GM21360 (cell line): ENCODE data around the gene RAB3B.
"Not testable (repeated sequence)": the region's sequence is repeated elsewhere in the genome, so short reads cannot be mapped to it uniquely, and the experiment has no call there.

ENCODE experiments used
- ATAC-seq: cut with Tn5 transposase; IDR thresholded peaks from one replicate; pipeline ENCODE4 v1.9.1; 2021; ENCODE audit warnings: mild to moderate bottlenecking, moderate library complexity; ENCODE audit not compliant: unreplicated experiment

RAB3B gene

GRCh38 chr1:51990478-51990965 lies at the start of gene RAB3B:
RAB3B (minus strand) TSS chr1:51990700; CDS start chr1:51977117, 13,583 bp downstream.
- peak; percentile 75 for ATAC-seq

GRCh38 chr1:52037909-52038308 lies 47.4 kb upstream of the RAB3B start:
- no peak for ATAC-seq

- ATAC-seq = no peak
These were observed 46.9 kb upstream of the RAB3B start for GRCh38 chr1:52037402-52037814.

GRCh38 chr1:52034050-52034384 lies 43.5 kb upstream of the RAB3B start:
- no peak for ATAC-seq

- ATAC-seq = peak; percentile 88
These were observed 42.9 kb upstream of the RAB3B start, which contains the start of gene KTI12 for GRCh38 chr1:52033190-52034049. KTI12 (minus strand) TSS chr1:52033810; CDS start chr1:52033761, 49 bp downstream.

GRCh38 chr1:52032785-52033131 lies 42.3 kb upstream of the RAB3B start:
- ATAC-seq = no peak

GRCh38 chr1:52032124-52032784 lies 41.8 kb upstream of the RAB3B start:
- no peak for ATAC-seq

- ATAC-seq = not testable (repeated sequence)
These were observed 38.3 kb upstream of the RAB3B start for GRCh38 chr1:52028839-52029238.

GRCh38 chr1:52028328-52028727 lies 37.8 kb upstream of the RAB3B start:
- ATAC-seq = no peak

- ATAC-seq = no peak
These were observed 35.8 kb upstream of the RAB3B start for GRCh38 chr1:52026278-52026677.

GRCh38 chr1:52022133-52022532 lies 31.6 kb upstream of the RAB3B start:
- no peak for ATAC-seq

- no peak for ATAC-seq
These were observed 17.7 kb upstream of the RAB3B start for GRCh38 chr1:52008071-52008809.

GRCh38 chr1:52007215-52008002 lies 16.9 kb upstream of the RAB3B start:
- ATAC-seq = no peak

GRCh38 chr1:52006081-52006553 lies 15.6 kb upstream of the RAB3B start:
- ATAC-seq = not testable (repeated sequence)

- not testable (repeated sequence) for ATAC-seq
These were observed 15.0 kb upstream of the RAB3B start for GRCh38 chr1:52005548-52005947.

- no peak for ATAC-seq
These were observed 13.4 kb upstream of the RAB3B start for GRCh38 chr1:52003877-52004276.

GRCh38 chr1:52002038-52002917 lies 11.8 kb upstream of the RAB3B start:
- peak; percentile 55 for ATAC-seq

- no peak for ATAC-seq
These were observed 8.2 kb upstream of the RAB3B start for GRCh38 chr1:51998701-51999100.

GRCh38 chr1:51997974-51998382 lies 7.5 kb upstream of the RAB3B start:
- no peak for ATAC-seq
